GM18858 (cell line): ENCODE data around the gene MELK.

Source experiments
- ATAC-seq: cut with Tn5 transposase; IDR thresholded peaks from one replicate; pipeline ENCODE4 v1.9.1; 2021; ENCODE audit not compliant: unreplicated experiment

MELK gene

GRCh38 chr9:36665921-36666431 is 93.3 kb downstream of the MELK start:
- ATAC-seq = peak; percentile 69

DNA sequence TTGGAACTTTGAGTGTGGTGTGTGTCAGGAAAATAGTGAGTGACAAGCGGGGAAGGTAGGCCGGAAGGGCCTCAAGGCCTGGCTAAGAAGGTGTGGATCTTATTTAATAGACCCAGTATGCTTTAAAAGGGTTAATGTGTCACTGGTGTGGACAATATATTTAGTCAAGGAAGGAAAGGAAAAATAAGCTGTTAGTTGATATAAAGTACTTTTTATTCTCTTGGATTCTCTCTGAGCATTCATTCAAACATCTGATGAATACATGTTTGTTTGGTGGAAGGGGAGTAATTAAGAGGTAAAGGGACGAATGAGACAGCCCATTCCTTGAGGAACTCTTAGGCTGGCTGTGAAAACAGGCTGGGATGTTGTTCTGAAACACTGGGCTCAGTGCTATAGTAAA is 98.9 kb downstream of the MELK start:
- no peak for ATAC-seq

DNA sequence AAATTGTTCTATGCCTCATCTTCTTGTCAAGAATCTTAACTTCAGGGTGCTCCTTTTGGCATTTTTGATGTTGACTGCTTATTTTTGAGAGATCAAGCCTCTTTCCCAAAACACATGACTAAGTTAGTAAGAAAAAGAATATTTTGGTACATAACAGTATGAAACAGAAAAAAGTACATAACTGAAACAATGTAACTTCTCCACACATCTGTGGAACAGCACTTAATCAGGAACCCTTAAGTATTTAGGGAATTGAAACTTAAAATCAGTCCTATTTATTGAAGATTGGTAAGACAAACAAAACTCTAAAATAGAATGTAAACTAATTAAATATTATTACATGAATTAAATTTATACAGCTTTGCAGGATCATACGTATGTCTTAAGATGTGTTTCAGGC is 103.4 kb downstream of the MELK start:
- no peak for ATAC-seq

- ATAC-seq = no peak
These were observed 104.2 kb downstream of the MELK start for GRCh38 chr9:36676778-36677485.

GRCh38 chr9:36677611-36678010 is 104.9 kb downstream of the MELK start:
- ATAC-seq = no peak

GRCh38 chr9:36679710-36680109 is 107.0 kb downstream of the MELK start:
- ATAC-seq = no peak

GRCh38 chr9:36686471-36686870 is 113.8 kb downstream of the MELK start:
- ATAC-seq = no peak

DNA sequence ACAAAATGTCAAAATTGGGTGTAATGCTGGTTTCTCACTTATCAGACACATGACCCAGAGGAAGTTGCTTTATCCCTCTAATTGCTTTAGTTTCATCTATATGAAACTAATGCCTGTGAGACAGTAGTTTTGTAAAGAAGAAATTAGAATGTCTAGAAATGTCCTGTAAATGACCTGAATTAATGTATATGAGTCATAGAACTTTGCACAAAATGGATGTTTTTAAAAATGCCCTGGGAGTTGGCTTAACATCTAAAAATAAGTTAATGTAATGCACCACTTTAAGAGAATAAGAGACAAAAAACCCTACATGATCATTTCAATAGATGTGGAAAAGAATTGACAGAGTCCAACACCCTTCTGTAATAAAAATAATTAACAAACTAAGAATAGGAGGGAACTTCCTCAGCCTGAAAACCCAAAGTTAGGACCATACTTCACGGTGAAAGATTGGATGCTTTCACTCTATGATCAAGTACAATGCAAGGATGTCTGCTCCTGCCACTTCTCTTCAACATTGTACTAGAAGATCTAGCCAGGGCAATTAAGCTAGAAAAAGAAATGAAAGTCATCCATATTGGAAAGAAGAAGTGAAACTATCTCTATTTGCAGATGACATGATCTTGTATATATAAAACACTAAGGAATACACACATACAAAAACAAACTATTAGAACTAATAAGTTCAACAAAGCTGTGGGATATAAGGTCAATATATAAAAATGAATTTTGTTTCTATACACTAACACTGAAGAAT is 117.9 kb downstream of the MELK start:
- ATAC-seq = no peak

GRCh38 chr9:36691671-36692070 is 119.0 kb downstream of the MELK start:
- no peak for ATAC-seq

DNA sequence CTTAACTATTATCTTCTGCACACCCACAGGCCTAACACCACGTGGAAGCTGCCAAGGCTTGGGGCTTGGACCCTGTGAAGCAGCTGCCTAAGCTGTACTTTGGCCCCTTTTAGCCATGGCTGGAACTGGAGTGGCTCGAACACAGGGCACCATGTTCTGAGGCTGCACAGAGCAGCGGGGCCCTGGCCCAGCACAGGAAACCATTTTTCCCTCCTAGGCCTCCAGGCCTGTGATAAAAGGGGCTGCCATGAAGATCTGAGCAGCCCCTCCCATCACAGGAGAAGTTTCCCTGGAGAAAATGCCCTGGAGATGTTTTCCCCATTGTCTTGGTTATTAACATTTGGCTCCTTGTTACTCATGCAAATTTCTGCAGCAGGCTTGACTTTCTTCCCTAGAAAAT is 126.3 kb downstream of the MELK start:
- no peak for ATAC-seq

GRCh38 chr9:36704148-36704547 is 131.5 kb downstream of the MELK start:
- ATAC-seq = no peak

GRCh38 chr9:36713515-36714490 is 141.1 kb downstream of the MELK start:
- ATAC-seq = no peak

- no peak for ATAC-seq
These were observed 143.8 kb downstream of the MELK start for GRCh38 chr9:36716496-36716895.

GRCh38 chr9:36717276-36717675 is 144.6 kb downstream of the MELK start:
- no peak for ATAC-seq

GRCh38 chr9:36718612-36719011 is 145.9 kb downstream of the MELK start:
- ATAC-seq = no peak

DNA sequence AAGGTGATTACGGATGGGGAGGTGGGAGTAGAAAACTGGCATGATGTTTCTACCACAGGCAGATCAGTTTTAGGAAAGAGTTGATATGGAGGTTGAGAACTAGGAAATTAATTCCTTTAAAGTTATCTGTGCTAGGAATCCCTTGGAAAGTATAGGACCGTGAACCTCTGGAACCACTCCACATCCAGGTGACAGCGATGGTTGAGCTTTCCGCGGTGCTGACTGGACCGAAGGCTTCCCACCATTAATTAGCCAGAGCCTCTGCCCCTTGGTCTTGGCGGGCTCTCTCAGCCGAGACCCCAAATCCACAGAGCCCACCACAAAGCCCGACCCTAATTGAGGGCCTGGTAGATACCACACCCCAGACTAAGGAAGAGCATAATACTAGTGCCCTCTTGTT is 147.3 kb downstream of the MELK start:
- no peak for ATAC-seq

DNA sequence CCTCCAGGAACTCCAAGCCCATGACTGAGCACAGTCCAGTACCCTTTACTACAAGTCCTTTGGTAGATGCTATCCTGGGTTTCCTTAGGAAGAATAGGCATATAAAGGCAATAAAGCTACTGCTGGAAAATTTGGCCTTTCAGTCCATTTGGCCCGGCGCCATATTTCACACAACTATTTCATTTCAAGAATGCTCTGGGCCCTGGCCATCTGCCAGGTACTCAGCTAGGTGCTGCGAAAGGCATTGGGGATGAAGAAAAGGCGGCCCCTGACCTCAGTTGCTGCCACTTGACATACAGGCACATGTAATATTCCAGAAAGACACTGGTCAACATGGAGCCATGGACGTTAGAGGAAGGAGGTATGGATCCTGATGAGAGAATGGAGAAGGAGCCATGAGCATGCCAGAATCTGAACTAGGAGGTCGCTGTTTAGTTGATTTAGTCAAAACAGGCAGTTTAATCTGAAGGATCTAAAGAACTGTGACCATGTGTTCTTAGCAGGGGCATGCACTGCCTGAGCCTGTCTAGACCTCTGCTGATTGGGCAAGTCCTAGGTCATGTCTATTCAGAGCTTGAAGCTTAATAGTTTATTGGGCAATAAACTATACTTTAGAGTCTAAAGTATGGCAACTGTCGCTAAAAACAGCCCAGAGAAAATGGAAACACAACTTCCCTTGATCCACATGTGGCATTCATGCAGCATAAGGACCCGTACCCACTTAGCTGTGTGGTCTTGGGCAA is 149.3 kb downstream of the MELK start:
- ATAC-seq = no peak

DNA sequence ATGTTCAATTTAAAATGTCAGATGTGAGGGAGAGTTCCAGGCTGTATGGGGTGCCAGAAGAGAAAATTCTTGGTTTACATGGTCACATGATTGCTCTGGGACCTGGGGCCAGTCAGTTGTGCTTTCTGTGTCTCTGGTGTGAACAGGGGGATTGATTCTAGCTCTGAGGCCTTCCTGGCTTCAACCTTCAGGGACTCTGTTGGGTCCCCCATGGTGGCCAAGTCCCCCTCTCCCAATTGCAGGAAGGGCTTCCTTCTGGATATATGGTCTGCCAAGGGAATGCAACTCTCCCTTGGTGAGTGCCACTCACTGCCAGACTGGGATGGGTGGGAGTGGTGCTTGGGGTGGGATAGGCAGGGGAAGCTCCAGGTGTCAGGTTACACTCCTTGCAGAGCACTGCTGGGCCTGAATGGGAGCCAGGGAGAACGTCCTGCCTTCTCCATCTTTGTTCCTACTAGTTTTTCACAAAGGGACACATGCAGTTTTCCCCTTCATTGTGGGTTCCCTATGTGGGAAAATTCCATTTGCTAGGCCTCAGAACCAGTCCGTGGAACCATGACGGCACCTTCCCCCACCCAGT is 153.2 kb downstream of the MELK start:
- no peak for ATAC-seq
